Ascending aorta (tissue), 2 donors: ENCODE measurements around the gene GALNT4. TPM values are rescaled to one million over a fixed set of nuclear protein-coding genes. Genes with fewer than 3 reads are reported as not detected.

Experiments
- DNase-seq, 2 donors: peaks; one replicate each; pipeline ENCODE4 v3.0.0-alpha.2; 2019; ENCODE audit warnings: low spot score in 2 of 2
- H3K27ac ChIP-seq, 2 donors: fragments of 200-600 bp; sonication (generic); one replicate each; pipeline ENCODE4 v1.5.1; 2016 to 2017; ENCODE audit warnings: mild to moderate bottlenecking in 1 of 2
- H3K27me3 ChIP-seq: fragments of 200-600 bp; sonication (generic); one replicate; pipeline ENCODE4 v1.5.1; 2017
- H3K36me3 ChIP-seq, 2 donors: fragments of 200-600 bp; sonication (generic); one replicate each; pipeline ENCODE4 v1.5.1; 2016
- H3K4me1 ChIP-seq, 2 donors: fragments of 200-600 bp; sonication (generic); one replicate each; pipeline ENCODE4 v1.5.1; 2016 to 2017; ENCODE audit warnings: mild to moderate bottlenecking in 1 of 2
- H3K4me3 ChIP-seq, 2 donors: fragments of 200-600 bp; sonication (generic); one replicate each; pipeline ENCODE4 v1.5.1; 2016 to 2017; ENCODE audit warnings: mild to moderate bottlenecking in 1 of 2
- H3K9me3 ChIP-seq, 2 donors: fragments of 200-600 bp; sonication (generic); one replicate each; pipeline ENCODE4 v1.5.1; 2016
- intact Hi-C: fragments of 100-400 bp; cut with DNase I; formaldehyde crosslinking; loops from one replicate; pipeline ENCODE4 v1.15.1; 2023
- total RNA-seq: library from RNA; depleted of rRNA; stranded (reverse); fragments of >200 nt; gene quantifications from one replicate; pipeline ENCODE4 v1.1.0, GENCODE V29; 2016
- TF ChIP-seq, protein P1 (sequence below), 3 experiments: fragments of 200-600 bp in 2 of 3; fragments of 450-650 bp in 1 of 3; sonication (generic) in 2 of 3; IDR thresholded peaks; one replicate each; pipeline ENCODE4 v1.5.1; 2016 to 2019; ENCODE audit warnings: antibody characterized with exemption in 3 of 3, mild to moderate bottlenecking in 1 of 3, moderate library complexity in 1 of 3

The GALNT4 gene
- total RNA-seq, 1 donor from 2014 or later, result 3.3 TPM

DNA sequence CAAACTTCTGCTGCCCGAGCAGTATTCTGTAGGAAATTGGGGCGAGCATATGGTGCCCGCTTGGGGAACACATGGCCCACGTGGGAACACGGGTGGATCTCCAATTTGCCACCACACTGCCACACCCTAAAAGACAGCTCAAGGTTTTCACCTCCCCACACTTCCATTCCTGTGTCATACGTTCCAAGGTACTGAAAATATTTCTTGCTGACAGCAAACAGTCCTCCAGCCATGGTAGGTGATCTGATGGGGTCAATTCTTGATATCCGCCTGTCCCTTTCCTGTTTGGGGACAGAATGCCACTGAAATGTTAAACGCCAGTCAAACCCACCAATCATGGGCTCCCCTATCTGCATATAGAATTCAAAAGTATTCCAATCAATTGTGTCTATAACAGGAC, 1.2 kb downstream of the GALNT4 start:
- TF ChIP-seq, protein P1, sequence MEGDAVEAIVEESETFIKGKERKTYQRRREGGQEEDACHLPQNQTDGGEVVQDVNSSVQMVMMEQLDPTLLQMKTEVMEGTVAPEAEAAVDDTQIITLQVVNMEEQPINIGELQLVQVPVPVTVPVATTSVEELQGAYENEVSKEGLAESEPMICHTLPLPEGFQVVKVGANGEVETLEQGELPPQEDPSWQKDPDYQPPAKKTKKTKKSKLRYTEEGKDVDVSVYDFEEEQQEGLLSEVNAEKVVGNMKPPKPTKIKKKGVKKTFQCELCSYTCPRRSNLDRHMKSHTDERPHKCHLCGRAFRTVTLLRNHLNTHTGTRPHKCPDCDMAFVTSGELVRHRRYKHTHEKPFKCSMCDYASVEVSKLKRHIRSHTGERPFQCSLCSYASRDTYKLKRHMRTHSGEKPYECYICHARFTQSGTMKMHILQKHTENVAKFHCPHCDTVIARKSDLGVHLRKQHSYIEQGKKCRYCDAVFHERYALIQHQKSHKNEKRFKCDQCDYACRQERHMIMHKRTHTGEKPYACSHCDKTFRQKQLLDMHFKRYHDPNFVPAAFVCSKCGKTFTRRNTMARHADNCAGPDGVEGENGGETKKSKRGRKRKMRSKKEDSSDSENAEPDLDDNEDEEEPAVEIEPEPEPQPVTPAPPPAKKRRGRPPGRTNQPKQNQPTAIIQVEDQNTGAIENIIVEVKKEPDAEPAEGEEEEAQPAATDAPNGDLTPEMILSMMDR (IDR thresholded peaks at IDR 0.05), result no peak
- intact Hi-C loops, result loop anchor here (10.0 kb wide), 1 partner anchor 139 kb away; no protein-coding TSS in a partner anchor
- DNase-seq, result no peak
- Histone ChIP-seq H3K4me3 (peak overlapping the region; percentile 74 to 77), H3K36me3 (no peaks in the 10 kb centered on the region), H3K27ac (no peak overlapping the region), H3K9me3 (no peaks in the 10 kb centered on the region), H3K27me3 (no peaks in the 10 kb centered on the region), H3K4me1 (peaks cover 2 to 20% of the 10 kb centered on the region in 2 donors)

DNA sequence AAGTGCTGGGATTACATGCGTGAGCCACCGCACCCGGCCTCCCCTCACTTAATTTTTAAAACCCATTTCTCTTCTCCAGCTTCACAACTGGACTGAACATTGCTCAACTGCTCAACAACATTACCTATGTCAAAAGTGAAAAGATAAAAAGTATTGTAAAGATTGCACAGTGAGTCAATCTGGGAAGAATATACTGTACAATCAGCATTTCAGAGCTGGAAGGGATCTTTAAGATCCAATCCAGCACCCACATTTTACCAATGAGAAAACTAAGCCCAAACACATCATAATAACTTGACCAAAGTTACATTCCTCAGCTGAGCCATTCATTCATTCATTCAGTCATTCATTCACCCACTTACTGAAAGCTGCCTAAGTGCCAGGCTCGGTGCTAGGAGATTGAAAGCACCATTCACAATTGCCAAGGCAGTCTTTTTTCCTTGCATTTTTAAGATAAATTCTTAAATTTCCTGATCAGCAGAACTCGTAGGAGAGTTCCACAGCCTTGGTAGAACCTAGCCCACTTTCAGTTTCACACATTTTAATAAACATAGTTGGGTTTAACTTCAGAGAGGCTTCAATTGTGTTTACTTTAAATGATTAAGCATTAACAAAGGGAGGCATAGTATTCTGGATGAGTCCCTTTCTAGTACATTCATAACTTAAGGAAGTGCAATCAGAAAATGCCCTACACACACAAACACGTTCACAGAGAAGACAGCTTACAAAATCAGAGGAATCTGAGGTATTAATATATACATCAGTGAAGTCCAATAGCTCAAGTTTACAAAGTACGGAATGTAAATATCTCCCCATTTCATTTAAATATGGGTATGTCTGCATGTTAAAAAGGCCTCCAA, 3.0 kb downstream of the GALNT4 start:
- Histone ChIP-seq H3K27ac (no peak overlapping the region), H3K4me1 (peaks cover 2 to 20% of the 10 kb centered on the region in 2 donors), H3K36me3 (no peaks in the 10 kb centered on the region), H3K4me3 (peak overlapping the region; percentile 7 to 13), H3K9me3 (no peaks in the 10 kb centered on the region), H3K27me3 (no peaks in the 10 kb centered on the region)
- no peak for DNase-seq
- intact Hi-C loops, result loop anchor here (10.0 kb wide), 1 partner anchor 137 kb away; no protein-coding TSS in a partner anchor
- TF ChIP-seq, protein P1 (IDR thresholded peaks at IDR 0.05), result no peak

DNA sequence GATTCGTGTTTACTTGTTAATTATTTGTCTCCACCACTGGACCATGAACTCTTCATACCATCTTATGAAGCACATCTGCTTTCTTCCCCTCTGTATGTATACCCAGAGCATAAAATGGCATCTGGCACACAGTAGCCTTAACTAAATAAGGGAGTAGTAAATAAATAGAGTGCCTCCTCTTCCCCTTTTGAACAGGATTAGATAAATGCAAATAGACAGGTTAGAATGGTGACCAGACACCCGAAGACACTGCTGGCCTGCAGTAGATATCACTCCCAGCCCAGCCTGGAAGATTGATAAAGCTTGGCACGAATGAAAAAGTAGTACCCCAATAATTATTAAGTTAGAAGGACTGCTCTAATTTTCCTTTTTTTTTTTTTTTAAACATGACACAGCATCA, 6.9 kb downstream of the GALNT4 start:
- H3K4me1 ChIP-seq, result peaks cover 2 to 13% of the 10 kb centered on the region in 2 donors
- intact Hi-C loops, result no loop called here
- H3K4me3 ChIP-seq, result no peak overlapping the region
- no peak overlapping the region for H3K27ac ChIP-seq
- H3K36me3 ChIP-seq, result no peaks in the 10 kb centered on the region
- TF ChIP-seq, protein P1 (IDR thresholded peaks at IDR 0.05), result no peak
- no peak for DNase-seq
- no peaks in the 10 kb centered on the region for H3K27me3 ChIP-seq
- H3K9me3 ChIP-seq, result no peaks in the 10 kb centered on the region

DNA sequence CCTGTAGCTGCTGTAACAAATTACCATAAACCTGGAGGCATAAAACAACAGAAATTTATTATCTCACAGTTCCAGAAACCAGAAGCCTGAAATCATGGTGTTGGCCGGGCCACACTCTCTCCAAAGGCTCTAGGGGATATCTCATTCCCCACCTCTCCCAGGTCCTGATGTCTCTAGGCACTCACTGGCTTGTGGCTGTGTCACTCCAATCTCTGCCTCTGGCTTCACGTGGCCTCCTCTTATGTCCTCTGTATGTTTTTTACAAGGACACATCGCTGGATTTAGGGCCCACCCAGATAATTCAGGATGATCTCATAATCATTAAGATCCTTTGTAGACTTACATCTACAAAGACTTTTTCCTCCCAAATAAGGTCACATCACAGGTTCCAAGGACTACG, 8.0 kb downstream of the GALNT4 start:
- intact Hi-C loops, result no loop called here
- H3K4me3 ChIP-seq, result no peak overlapping the region
- no peaks in the 10 kb centered on the region for H3K9me3 ChIP-seq
- TF ChIP-seq, protein P1 (IDR thresholded peaks at IDR 0.05), result no peak
- H3K4me1 ChIP-seq, result peaks cover 2 to 4% of the 10 kb centered on the region in 2 donors
- H3K27ac ChIP-seq, result no peak overlapping the region
- no peaks in the 10 kb centered on the region for H3K27me3 ChIP-seq
- no peak for DNase-seq
- H3K36me3 ChIP-seq, result no peaks in the 10 kb centered on the region

DNA sequence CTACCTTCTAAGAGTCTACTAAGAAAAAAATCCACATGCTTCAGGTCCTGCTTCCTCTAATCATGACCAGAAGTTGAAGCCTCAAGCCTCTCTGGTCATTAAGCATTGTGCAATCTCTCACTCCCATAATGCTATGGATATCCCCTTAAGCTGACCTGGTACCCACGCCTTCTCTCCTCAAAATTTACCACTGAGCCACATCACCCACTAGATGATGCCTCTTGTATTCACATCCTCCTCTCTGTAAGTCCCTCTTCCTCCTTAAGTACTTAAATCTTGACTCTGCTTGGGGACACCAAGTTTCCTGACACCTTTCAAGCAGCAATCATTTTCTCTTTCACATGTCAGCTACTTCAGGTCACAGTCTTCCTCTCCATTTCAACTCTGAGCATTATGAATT, 9.8 kb downstream of the GALNT4 start:
- no peaks in the 10 kb centered on the region for H3K36me3 ChIP-seq
- no peak for DNase-seq
- H3K27me3 ChIP-seq, result no peaks in the 10 kb centered on the region
- no peaks in the 10 kb centered on the region for H3K4me1 ChIP-seq
- H3K4me3 ChIP-seq, result no peak overlapping the region
- no peak overlapping the region for H3K27ac ChIP-seq
- no peaks in the 10 kb centered on the region for H3K9me3 ChIP-seq
- intact Hi-C loops, result no loop called here
- TF ChIP-seq, protein P1 (IDR thresholded peaks at IDR 0.05), result no peak
